HEK293 (cell line): ENCODE measurements around the gene IFNL3.

Experiments used
- CTCF ChIP-seq: fragments of 450-650 bp; formaldehyde crosslinking; IDR thresholded peaks from 2 replicates; pipeline ENCODE4 v1.5.1; 2016; ENCODE audit warnings: missing biosample characterization, missing genetic modification characterization
- ZBTB17 ChIP-seq: fragments of 450-650 bp; formaldehyde crosslinking; IDR thresholded peaks from 2 replicates; pipeline ENCODE4 v1.5.1; 2016; ENCODE audit warnings: missing biosample characterization, missing genetic modification characterization
- ZBTB21 ChIP-seq: fragments of 450-650 bp; formaldehyde crosslinking; IDR thresholded peaks from 2 replicates; pipeline ENCODE4 v1.5.1; 2017; ENCODE audit warnings: missing biosample characterization, missing genetic modification characterization
- ZEB2 ChIP-seq: fragments of 450-650 bp; formaldehyde crosslinking; IDR thresholded peaks from 2 replicates; pipeline ENCODE4 v1.5.1; 2016; ENCODE audit warnings: missing biosample characterization, missing genetic modification characterization
- ZNF704 ChIP-seq: fragments of 450-650 bp; formaldehyde crosslinking; IDR thresholded peaks from 2 replicates; pipeline ENCODE4 v1.5.1; 2016; ENCODE audit warnings: missing biosample characterization, missing genetic modification characterization

GRCh38 chr19:39254531-39255345, 9.9 kb upstream of the IFNL3 start:
- TF ChIP-seq ZEB2 = no peak
- no peak for TF ChIP-seq ZBTB17 (tag by site-specific recombination)
- TF ChIP-seq CTCF = no peak
- no peak for TF ChIP-seq ZNF704
- no peak for TF ChIP-seq ZBTB21 (tag by site-specific recombination)
